ENCODE results near the gene CCDC70.

GRCh38 chr13:51867062-51867461 lies 5.3 kb downstream of the CCDC70 start:
- TF ChIP-seq CTCF (IDR thresholded peaks at IDR 0.05) (no peak), POLR2AphosphoS5 (IDR thresholded peaks at IDR 0.05) (no peak), POLR2A (IDR thresholded peaks at IDR 0.05; ENCODE audit: low read depth) (no peak)
